Gastroesophageal sphincter (tissue), 3 donors: Measurements from ENCODE around the gene MEG3.

Experiments
- CTCF ChIP-seq, 4 experiments: fragments of 200-600 bp in 2 of 4; fragments of 450-650 bp in 2 of 4; sonication (generic) in 1 of 4; IDR thresholded peaks; one replicate each; pipeline ENCODE4 v1.5.1; 2017 to 2019; ENCODE audit warnings: antibody characterized with exemption in 4 of 4, mild to moderate bottlenecking in 2 of 4, moderate library complexity in 2 of 4
- POLR2A ChIP-seq, 2 donors: fragments of 450-650 bp; IDR thresholded peaks; one replicate each; pipeline ENCODE4 v1.6.1; 2017; ENCODE audit warnings: antibody characterized with exemption in 2 of 2, mild to moderate bottlenecking in 2 of 2, moderate library complexity in 1 of 2

- TF ChIP-seq CTCF (IDR thresholded peaks at IDR 0.05) (no peak), POLR2A (IDR thresholded peaks at IDR 0.05) (no peak)
Observed at GRCh38 chr14:100862793-100863192, 36.9 kb downstream of the MEG3 start.
